Naive thymus-derived CD4-positive, alpha-beta T cell (primary cell): ENCODE data around the gene TPCN1. TPM values are rescaled to one million over a fixed set of nuclear protein-coding genes. Genes with fewer than 3 reads are reported as not detected.

Source experiments
- ATAC-seq: fragments of 150-1000 bp; cut with Tn5 transposase; 2 replicates; pipeline ENCODE4 v1.10.0; 2021; ENCODE audit warnings: mild to moderate bottlenecking, moderate library complexity
- CTCF ChIA-PET: fragments of 350-600 bp; sonication (Branson Sonifier 250); formaldehyde crosslinking; loops from one replicate; lab custom pipeline; 2021; ENCODE audit warnings: antibody characterized with exemption; lab: Charles Lee
- POLR2A ChIA-PET: fragments of 350-600 bp; sonication (Branson Sonifier 250); formaldehyde crosslinking; loops from one replicate; lab custom pipeline; 2021; ENCODE audit warnings: antibody characterized with exemption, inconsistent platforms; lab: Charles Lee
- DNase-seq, 9 donors: peaks; one replicate each; pipeline versions ENCODE4 v3.0.0 to v3.0.0-alpha.2; 2020 to 2022; ENCODE audit warnings: mixed read lengths in 1 of 9
- H3K27ac ChIP-seq: one replicate; pipeline ENCODE4 v1.7.0; 2013; ENCODE audit warnings: mild to moderate bottlenecking, low read depth, low read length, moderate library complexity
- H3K27me3 ChIP-seq, 2 donors: one replicate each; pipeline ENCODE4 v1.7.0; 2013; ENCODE audit warnings: low read length in 2 of 2, mild to moderate bottlenecking in 2 of 2, moderate library complexity in 2 of 2; ENCODE audit not compliant: control insufficient read depth in 2 of 2, insufficient read depth in 2 of 2
- H3K36me3 ChIP-seq, 3 experiments: 1 replicate in 2 of 3; 2 replicates in 1 of 3; pipeline ENCODE4 v1.7.0; 2013; ENCODE audit warnings: low read length in 3 of 3, mild to moderate bottlenecking in 3 of 3, moderate library complexity in 1 of 3; ENCODE audit not compliant: insufficient read depth in 3 of 3, control insufficient read depth in 2 of 3
- H3K4me1 ChIP-seq, 2 donors: one replicate each; pipeline ENCODE4 v1.7.0; 2013; ENCODE audit warnings: low read length in 2 of 2, mild to moderate bottlenecking in 2 of 2, moderate library complexity in 1 of 2; ENCODE audit not compliant: control insufficient read depth in 2 of 2, insufficient read depth in 2 of 2
- H3K4me3 ChIP-seq: 2 replicates; pipeline ENCODE4 v1.7.0; 2013; ENCODE audit warnings: mild to moderate bottlenecking, low read length
- H3K9me3 ChIP-seq, 3 experiments: 1 replicate in 2 of 3; 2 replicates in 1 of 3; pipeline ENCODE4 v1.7.0; 2013; ENCODE audit warnings: low read length in 3 of 3; ENCODE audit not compliant: control insufficient read depth in 2 of 3
- H3K27ac Mint-ChIP-seq, 9 donors: one replicate each; pipeline ENCODE4 v1.8.0; 2020 to 2022; ENCODE audit warnings: mixed read lengths in 9 of 9, mild to moderate bottlenecking in 8 of 9, moderate library complexity in 5 of 9, inconsistent platforms in 2 of 9
- H3K27me3 Mint-ChIP-seq, 5 donors: one replicate each; pipeline ENCODE4 v1.8.0; 2021 to 2022; ENCODE audit warnings: mixed read lengths in 5 of 5, mild to moderate bottlenecking in 1 of 5
- H3K36me3 Mint-ChIP-seq, 5 donors: one replicate each; pipeline ENCODE4 v1.8.0; 2020 to 2022; ENCODE audit warnings: mixed read lengths in 5 of 5, mild to moderate bottlenecking in 3 of 5, inconsistent platforms in 1 of 5
- H3K4me1 Mint-ChIP-seq, 7 donors: one replicate each; pipeline ENCODE4 v1.8.0; 2020 to 2022; ENCODE audit warnings: mixed read lengths in 7 of 7, mild to moderate bottlenecking in 3 of 7, inconsistent platforms in 1 of 7
- H3K4me3 Mint-ChIP-seq, 10 donors: one replicate each; pipeline ENCODE4 v1.8.0; 2020 to 2022; ENCODE audit warnings: mild to moderate bottlenecking in 10 of 10, mixed read lengths in 10 of 10, moderate library complexity in 6 of 10, inconsistent platforms in 2 of 10
- H3K9me3 Mint-ChIP-seq, 11 donors: one replicate each; pipeline ENCODE4 v1.8.0; 2020 to 2022; ENCODE audit warnings: mixed read lengths in 11 of 11, mild to moderate bottlenecking in 4 of 11, inconsistent platforms in 1 of 11, moderate library complexity in 1 of 11
- intact Hi-C, 2 donors: fragments of 100-400 bp; cut with micrococcal nuclease; formaldehyde crosslinking; loops; one replicate each; pipeline ENCODE4 v1.15.1; 2023
- polyA plus RNA-seq, 2 donors: library from polyadenylated mRNA; unstranded; fragments of 300-500 nt; fragmentation: Illumina TruSeq; gene quantifications; one replicate each; pipeline ENCODE4 v1.2.3, GENCODE V29; 2021
- total RNA-seq, 6 experiments: library from RNA in 5 of 6; stranded (reverse) in 5 of 6; gene quantifications; 1 replicate in 5 of 6; 2 replicates in 1 of 6; pipeline ENCODE4 v1.2.3 and lab custom pipeline; 2021 to 2026

The TPCN1 gene
- total and polyA plus RNA-seq, 7 experiments from 2014 or later: 15.3 to 124 (median 97.2) TPM

DNA sequence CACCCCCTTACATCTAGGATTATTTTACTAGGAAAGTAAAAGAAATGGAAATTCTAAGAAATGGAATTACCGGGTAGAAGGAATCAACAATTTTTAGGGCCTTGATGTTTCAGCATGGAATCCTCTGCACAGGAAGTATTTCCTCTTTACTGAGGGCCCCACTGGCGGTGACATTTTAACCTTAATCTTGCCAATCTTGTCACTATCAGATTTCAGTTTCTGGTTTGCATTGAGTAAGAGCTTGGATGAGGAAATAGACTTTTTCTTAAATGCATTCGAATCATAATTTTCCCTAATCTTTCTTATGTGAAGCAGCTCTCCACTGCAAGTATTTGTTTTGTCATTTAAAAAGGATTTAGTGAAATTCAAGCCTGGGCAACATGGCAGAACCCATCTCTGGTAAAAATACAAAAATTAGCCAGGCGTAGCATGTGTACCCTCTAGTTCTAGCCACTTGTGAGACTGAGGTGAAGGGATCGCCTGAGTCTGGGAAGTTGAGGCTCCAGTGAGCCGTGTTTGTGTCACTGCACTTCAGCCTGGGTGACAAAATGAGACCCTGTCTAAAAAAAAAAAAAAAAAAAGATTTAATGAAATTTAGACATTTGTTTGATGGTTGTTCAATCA lies 40.7 kb downstream of the TPCN1 start:
- Histone ChIP-seq H3K4me3 (peak overlapping the region; percentile 37), H3K27ac (peak overlapping the region; percentile 58), H3K9me3 (no peaks in the 10 kb centered on the region), H3K4me1 (peaks cover 14 to 53% of the 10 kb centered on the region in 2 donors), H3K36me3 (peaks cover 0 to 14% (median 0%) of the 10 kb centered on the region in 3 experiments), H3K27me3 (no peaks in the 10 kb centered on the region)
- Mint-ChIP-seq H3K4me3 (peak overlapping the region; percentile 55 to 88 (median 76)), H3K9me3 (peaks cover 0 to 9% (median 0%) of the 10 kb centered on the region in 11 donors), H3K36me3 (peaks cover 2 to 49% (median 32%) of the 10 kb centered on the region in 5 donors), H3K4me1 (peaks cover 27 to 76% (median 55%) of the 10 kb centered on the region in 7 donors), H3K27ac (peak overlapping the region; percentile 77 to 95 (median 91)), H3K27me3 (no peaks in the 10 kb centered on the region)
- DNase-seq: peak in 8 of 9 donors; percentile 25 to 63 (median 52)
- intact Hi-C loops: loop anchor here (1.0 to 5.0 kb wide), 6 partner anchors 29 to 73 kb away; partner anchors contain the start of genes TPCN1 (in 2 of the 2) and SLC8B1 (in 1 of the 2)
- ChIA-PET CTCF (interaction anchor here (0.7 to 1.7 kb wide), 2 partner anchors 30 to 32 kb away, joined by 5 to 6 read pairs; no protein-coding TSS in a partner anchor), POLR2A (interaction anchor here (0.5 to 2.7 kb wide), 13 partner anchors 11 to 107 kb away, joined by 3 to 21 read pairs (median 3); partner anchors contain the start of genes DDX54, RITA1 and TPCN1)
- ATAC-seq: peak; percentile 72

DNA sequence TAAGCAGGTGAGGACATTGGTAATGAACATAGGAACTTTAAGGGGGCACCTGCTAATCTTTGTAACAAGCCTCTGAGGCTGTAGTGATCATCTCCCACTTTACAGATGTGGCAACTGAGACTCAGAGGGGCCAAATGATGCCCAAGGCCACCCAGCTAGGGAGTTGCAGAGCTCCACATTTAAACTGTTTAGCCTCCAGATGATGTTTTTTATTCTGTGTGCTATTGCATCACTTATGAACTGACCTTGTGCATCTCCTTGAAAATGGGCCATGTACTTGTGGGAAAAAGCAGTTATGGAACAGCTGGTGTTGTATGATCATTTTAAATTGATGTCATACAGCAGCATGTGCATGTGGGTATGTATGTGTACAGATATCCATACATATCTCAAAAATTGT lies 41.4 kb downstream of the TPCN1 start:
- H3K9me3 ChIP-seq: no peaks in the 10 kb centered on the region
- intact Hi-C loops: loop anchor here (1.0 to 5.0 kb wide), 4 partner anchors 30 to 55 kb away; partner anchors contain the start of gene TPCN1 (in 2 of the 2)
- CTCF ChIA-PET: interaction anchor here (0.6 to 1.7 kb wide), 3 partner anchors 27 to 33 kb away, joined by 3 to 6 read pairs (median 5); no protein-coding TSS in a partner anchor

DNA sequence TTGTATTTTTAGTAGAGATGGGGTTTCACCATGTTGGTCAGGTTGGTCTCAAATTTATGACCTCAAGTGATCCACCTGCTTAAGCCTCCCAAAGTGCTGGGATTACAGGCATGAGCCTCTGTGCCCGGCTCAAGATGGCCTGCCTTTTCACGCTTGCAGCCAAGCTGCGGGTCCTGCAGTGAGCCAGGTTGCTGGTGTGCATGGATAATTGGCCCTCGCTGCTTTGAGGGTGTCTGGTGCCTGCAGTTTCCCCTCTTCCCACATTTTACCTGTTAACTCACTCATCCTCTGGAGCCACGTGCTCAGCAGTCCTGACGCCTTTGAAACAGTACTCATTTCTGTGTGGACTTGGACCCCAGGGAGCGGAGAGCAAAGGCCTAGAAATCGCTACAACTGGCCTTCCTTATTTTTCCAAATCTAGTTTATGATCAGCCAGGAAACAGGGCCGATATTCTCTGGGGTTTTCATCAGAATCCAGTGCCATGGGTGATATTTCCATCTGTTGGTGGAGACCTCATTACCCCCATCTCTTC lies 42.2 kb downstream of the TPCN1 start:
- peak overlapping the region in 7 of 10 donors; percentile 17 to 70 (median 34) for H3K4me3 Mint-ChIP-seq
- peak overlapping the region; percentile 59 to 95 (median 89) for H3K27ac Mint-ChIP-seq
- peaks cover 29 to 72% (median 52%) of the 10 kb centered on the region in 7 donors for H3K4me1 Mint-ChIP-seq
- ChIA-PET POLR2A (interaction anchor here (2.7 kb wide), 1 partner anchor 41 kb away, joined by 21 read pairs; the partner anchor contains the start of gene TPCN1), CTCF (interaction anchor here (0.6 to 0.9 kb wide), 2 partner anchors 27 to 31 kb away, joined by 3 read pairs; no protein-coding TSS in a partner anchor)
- intact Hi-C loops: loop anchor here in 1 of 2 donors (2.0 to 5.0 kb wide), 3 partner anchors 31 to 56 kb away; partner anchors contain the start of gene TPCN1
- Histone ChIP-seq H3K9me3 (no peaks in the 10 kb centered on the region), H3K27me3 (no peaks in the 10 kb centered on the region), H3K36me3 (peaks cover 0 to 29% (median 8%) of the 10 kb centered on the region in 3 experiments), H3K27ac (peak overlapping the region; percentile 27), H3K4me3 (no peak overlapping the region), H3K4me1 (peaks cover 14 to 53% of the 10 kb centered on the region in 2 donors)
- H3K36me3 Mint-ChIP-seq: peaks cover 9 to 51% (median 40%) of the 10 kb centered on the region in 5 donors
- H3K9me3 Mint-ChIP-seq: no peaks in the 10 kb centered on the region
- no peaks in the 10 kb centered on the region for H3K27me3 Mint-ChIP-seq
- ATAC-seq: no peak
- no peak for DNase-seq

More for the DNA sequence above, 41.4 kb downstream of the TPCN1 start:
- Histone ChIP-seq H3K27ac (peak overlapping the region; percentile 58), H3K4me3 (no peak overlapping the region), H3K4me1 (peaks cover 14 to 53% of the 10 kb centered on the region in 2 donors), H3K27me3 (no peaks in the 10 kb centered on the region), H3K36me3 (peaks cover 0 to 21% (median 1%) of the 10 kb centered on the region in 3 experiments)
- peak overlapping the region; percentile 77 to 95 (median 89) for H3K27ac Mint-ChIP-seq
- peaks cover 3 to 47% (median 38%) of the 10 kb centered on the region in 5 donors for H3K36me3 Mint-ChIP-seq
- ATAC-seq (no peak), DNase-seq (no peak)
- peaks cover 29 to 76% (median 56%) of the 10 kb centered on the region in 7 donors for H3K4me1 Mint-ChIP-seq
- peaks cover 0 to 1% (median 0%) of the 10 kb centered on the region in 11 donors for H3K9me3 Mint-ChIP-seq
- H3K4me3 Mint-ChIP-seq: peak overlapping the region; percentile 14 to 88 (median 76)
- POLR2A ChIA-PET: interaction anchor here (2.7 kb wide), 1 partner anchor 40 kb away, joined by 21 read pairs; the partner anchor contains the start of gene TPCN1
- no peaks in the 10 kb centered on the region for H3K27me3 Mint-ChIP-seq

DNA sequence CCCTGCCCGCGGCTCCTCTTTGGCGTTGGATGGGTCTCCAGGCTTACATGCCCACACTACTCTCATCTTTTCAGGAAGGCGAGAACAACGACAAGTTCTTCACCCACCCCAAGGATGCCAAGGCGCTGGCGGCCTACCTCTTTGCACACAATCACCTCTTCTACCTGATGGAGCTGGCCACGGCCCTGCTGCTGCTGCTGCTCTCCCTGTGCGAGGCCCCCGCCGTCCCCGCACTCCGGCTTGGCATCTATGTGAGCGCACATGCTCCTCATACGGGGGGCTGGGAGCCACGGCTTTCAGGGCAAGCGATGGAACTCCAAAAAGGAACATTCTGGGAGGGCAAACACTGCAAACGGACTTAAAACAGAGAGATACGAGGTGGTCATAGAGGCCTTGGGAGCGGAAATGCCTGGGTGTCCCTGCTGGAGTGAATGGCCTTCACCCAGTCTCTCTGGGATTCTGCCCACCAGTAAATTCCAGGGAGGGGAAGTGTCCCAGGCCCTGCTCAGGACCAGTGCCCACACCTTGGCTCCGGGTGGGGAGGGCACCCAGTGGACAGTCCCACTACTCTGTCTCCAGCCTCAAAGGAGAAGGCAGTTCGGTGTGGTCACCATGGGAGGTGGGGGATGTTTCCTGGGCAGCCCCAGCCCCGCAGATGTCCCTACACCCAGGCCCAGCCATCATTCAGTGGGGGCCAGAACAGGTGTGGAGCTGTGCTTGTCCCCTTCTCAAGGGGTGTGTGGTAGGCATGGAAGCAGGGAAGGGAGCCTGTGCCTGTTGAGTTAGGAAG lies 45.0 kb downstream of the TPCN1 start:
- H3K4me3 Mint-ChIP-seq: peak overlapping the region in 1 of 10 donors; percentile 5
- H3K27me3 Mint-ChIP-seq: no peaks in the 10 kb centered on the region
- intact Hi-C loops: no loop called here
- no peaks in the 10 kb centered on the region for H3K9me3 Mint-ChIP-seq
- H3K36me3 Mint-ChIP-seq: peaks cover 10 to 55% (median 37%) of the 10 kb centered on the region in 5 donors
- H3K4me1 Mint-ChIP-seq: peaks cover 14 to 47% (median 34%) of the 10 kb centered on the region in 7 donors
- H3K27me3 ChIP-seq: no peaks in the 10 kb centered on the region
- ATAC-seq (no peak), DNase-seq (no peak)
- peaks cover 14 to 33% of the 10 kb centered on the region in 2 donors for H3K4me1 ChIP-seq
- H3K9me3 ChIP-seq: no peaks in the 10 kb centered on the region
- H3K27ac ChIP-seq: no peak overlapping the region
- H3K27ac Mint-ChIP-seq: peak overlapping the region in 5 of 9 donors; percentile 38 to 76 (median 65)
- POLR2A ChIA-PET: interaction anchor here (1.1 kb wide), 1 partner anchor 10 kb away, joined by 3 read pairs; no protein-coding TSS in a partner anchor
- CTCF ChIA-PET: no interaction called here
- H3K4me3 ChIP-seq: no peak overlapping the region
- H3K36me3 ChIP-seq: peaks cover 0 to 50% (median 13%) of the 10 kb centered on the region in 3 experiments

DNA sequence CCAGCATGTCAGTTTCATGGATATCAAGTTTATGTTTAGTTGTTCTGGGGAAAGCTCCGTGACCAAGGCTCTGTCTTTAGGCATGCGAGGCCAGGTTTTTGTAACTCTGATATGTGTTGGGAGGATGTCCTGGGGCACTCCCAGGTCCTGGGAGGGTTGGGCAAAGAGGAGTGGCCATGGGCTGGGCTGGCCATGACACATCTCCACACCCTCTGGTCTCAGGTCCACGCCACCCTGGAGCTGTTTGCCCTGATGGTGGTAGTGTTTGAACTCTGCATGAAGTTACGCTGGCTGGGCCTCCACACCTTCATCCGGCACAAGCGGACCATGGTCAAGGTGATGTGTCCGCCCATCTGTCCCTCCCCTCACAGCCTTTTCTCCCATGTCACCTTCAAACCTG lies 46.4 kb downstream of the TPCN1 start:
- H3K4me1 Mint-ChIP-seq: peaks cover 10 to 36% (median 27%) of the 10 kb centered on the region in 7 donors
- intact Hi-C loops: no loop called here
- no peak overlapping the region for H3K4me3 Mint-ChIP-seq
- Histone ChIP-seq H3K27me3 (no peaks in the 10 kb centered on the region), H3K9me3 (no peaks in the 10 kb centered on the region), H3K4me3 (no peak overlapping the region), H3K4me1 (peaks cover 1 to 21% of the 10 kb centered on the region in 2 donors), H3K36me3 (peaks cover 0 to 62% (median 13%) of the 10 kb centered on the region in 3 experiments), H3K27ac (no peak overlapping the region)
- DNase-seq (no peak), ATAC-seq (no peak)
- no peaks in the 10 kb centered on the region for H3K9me3 Mint-ChIP-seq
- ChIA-PET POLR2A (interaction anchor here (0.6 to 1.1 kb wide), 4 partner anchors 9 to 201 kb away, joined by 3 read pairs; no protein-coding TSS in a partner anchor), CTCF (no interaction called here)
- no peaks in the 10 kb centered on the region for H3K27me3 Mint-ChIP-seq
- peaks cover 13 to 62% (median 40%) of the 10 kb centered on the region in 5 donors for H3K36me3 Mint-ChIP-seq
- peak overlapping the region in 2 of 9 donors; percentile 26 to 65 for H3K27ac Mint-ChIP-seq
